GM18907 (cell line): ENCODE measurements around the gene LAMC1.

Experiments used
- ATAC-seq: cut with Tn5 transposase; IDR thresholded peaks from one replicate; pipeline ENCODE4 v1.9.1; 2021; ENCODE audit warnings: mild to moderate bottlenecking, moderate library complexity; ENCODE audit not compliant: unreplicated experiment

LAMC1 gene

DNA sequence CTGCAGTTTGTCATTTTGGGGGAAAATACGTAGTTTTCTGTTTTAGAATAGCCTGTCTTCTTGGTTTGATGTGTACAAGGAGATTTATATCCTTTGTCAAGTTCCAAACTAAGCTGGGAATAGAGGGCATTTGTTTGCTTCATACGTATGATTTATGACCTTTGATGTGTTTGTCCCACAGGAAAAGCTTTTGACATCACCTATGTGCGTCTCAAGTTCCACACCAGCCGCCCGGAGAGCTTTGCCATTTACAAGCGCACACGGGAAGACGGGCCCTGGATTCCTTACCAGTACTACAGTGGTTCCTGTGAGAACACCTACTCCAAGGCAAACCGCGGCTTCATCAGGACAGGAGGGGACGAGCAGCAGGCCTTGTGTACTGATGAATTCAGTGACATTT lies 79.9 kb downstream of the LAMC1 start:
- no peak for ATAC-seq

GRCh38 chr1:183103577-183103976 lies 80.4 kb downstream of the LAMC1 start:
- no peak for ATAC-seq

GRCh38 chr1:183105449-183105848 lies 82.2 kb downstream of the LAMC1 start:
- ATAC-seq = no peak

DNA sequence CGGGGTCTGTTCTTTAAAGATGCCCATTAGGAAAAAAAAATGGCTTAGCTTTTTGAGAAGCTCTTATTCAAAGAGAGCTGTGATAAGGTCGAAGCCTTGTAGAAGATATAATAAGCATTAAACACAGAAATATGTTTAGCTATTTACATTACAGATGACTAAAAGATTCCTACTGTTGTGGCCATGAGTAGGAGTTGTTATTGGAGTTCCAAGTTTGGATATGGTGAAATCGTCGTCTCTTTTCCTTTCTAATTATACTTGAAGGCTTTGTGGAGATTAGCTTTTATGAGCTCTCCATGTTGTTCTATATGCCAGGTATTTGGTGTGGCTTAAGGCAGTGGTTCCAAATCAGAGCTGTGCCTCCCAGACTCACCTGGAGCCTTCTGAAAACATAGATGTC lies 82.9 kb downstream of the LAMC1 start:
- ATAC-seq = no peak

DNA sequence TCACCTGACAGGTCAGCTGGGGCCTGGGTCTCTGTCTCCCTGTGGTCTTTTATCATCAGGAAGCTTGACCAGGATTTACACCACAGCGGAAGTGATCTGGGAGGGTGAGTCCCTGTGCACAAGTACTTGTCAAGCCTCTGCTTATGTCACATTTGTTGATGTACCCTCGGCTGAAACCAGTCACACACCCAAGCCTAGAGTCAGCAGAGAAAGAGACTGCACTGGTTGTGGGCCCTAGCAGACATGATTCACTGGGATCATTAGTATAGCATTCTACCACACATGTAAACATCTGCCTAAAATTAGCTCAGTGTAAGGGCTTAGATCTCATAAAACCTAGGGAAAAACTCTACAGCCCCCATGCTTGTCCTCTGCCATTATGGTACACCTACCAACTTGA lies 83.5 kb downstream of the LAMC1 start:
- no peak for ATAC-seq

GRCh38 chr1:183110326-183110880 lies 87.2 kb downstream of the LAMC1 start:
- no peak for ATAC-seq

- ATAC-seq = no peak
Observed at GRCh38 chr1:183114441-183114840, 91.2 kb downstream of the LAMC1 start.

DNA sequence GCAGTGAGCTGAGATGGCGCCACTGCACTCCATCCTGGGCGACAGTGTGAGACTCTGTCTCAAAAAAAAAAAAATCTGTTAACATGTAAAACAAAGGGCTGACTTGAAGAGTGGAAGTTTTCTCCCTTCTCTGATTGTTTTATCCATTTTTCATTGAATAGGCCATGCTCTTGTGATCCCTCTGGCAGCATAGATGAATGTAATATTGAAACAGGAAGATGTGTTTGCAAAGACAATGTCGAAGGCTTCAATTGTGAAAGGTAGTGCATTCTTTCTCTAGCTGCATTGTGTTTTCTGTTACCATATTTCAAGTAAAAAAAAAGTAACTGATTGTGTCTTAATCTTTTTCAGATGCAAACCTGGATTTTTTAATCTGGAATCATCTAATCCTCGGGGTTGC lies 93.2 kb downstream of the LAMC1 start:
- ATAC-seq = no peak

- no peak for ATAC-seq
Observed at GRCh38 chr1:183121609-183122008, 98.4 kb downstream of the LAMC1 start.

DNA sequence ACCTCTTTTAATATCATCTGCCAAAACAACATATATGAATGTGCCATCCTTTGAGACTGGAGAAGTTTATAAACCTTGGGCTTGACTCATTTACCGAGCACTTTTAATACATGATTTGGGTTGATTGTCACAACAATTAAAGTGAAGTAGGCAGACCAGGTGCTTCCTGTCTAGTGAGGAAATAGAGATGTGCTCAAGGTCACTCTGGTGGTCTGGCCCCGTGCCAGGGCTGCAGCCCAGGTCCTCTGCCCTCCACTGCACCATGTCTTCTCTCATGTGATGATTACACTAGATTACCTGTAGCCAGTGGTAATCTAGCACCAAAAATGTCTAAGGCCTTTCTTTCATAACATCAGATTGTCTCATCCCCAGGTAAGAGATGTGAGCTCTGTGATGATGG lies 101.0 kb downstream of the LAMC1 start:
- ATAC-seq = peak; percentile 58

DNA sequence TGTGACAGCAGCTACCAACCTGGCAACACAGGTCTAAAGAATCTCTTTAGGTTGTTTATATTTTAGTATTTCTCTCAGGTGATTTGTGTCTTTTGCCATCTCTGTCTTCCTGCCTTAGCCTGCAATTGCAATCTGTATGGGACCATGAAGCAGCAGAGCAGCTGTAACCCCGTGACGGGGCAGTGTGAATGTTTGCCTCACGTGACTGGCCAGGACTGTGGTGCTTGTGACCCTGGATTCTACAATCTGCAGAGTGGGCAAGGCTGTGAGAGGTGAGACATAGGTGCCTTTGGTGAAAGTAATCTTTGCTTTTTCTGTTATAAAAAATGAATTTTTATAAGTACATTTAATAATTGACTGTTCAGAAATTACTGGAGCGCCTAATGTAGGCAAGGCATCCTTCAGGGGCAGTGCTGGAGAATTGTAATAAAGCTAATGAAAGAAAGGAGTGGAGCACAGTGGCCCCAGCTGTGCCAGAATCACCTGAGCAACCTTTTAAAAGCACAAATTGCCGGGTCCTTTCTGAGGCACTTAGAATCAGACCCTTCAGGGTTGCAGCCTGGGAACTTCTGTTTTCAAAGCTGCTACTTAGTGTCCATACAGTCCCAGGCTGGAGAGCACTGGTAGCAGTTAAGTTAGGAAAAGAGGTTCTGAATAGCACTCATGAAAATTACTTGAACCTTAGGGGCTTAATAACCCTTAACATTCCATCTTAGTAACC lies 102.2 kb downstream of the LAMC1 start:
- no peak for ATAC-seq

DNA sequence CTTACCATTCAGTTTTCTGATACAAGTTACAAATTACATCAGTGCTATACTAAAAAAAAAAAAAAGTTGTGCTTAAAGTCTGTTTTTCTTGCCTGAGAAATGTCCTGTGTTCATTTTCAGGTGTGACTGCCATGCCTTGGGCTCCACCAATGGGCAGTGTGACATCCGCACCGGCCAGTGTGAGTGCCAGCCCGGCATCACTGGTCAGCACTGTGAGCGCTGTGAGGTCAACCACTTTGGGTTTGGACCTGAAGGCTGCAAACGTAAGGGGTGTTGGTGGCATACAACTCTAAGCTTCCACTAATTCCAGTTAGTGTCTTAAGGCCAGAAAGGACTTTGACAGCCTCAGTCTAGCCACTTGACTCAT lies 102.8 kb downstream of the LAMC1 start:
- ATAC-seq = no peak

- no peak for ATAC-seq
Observed at GRCh38 chr1:183126528-183126927, 103.3 kb downstream of the LAMC1 start.

DNA sequence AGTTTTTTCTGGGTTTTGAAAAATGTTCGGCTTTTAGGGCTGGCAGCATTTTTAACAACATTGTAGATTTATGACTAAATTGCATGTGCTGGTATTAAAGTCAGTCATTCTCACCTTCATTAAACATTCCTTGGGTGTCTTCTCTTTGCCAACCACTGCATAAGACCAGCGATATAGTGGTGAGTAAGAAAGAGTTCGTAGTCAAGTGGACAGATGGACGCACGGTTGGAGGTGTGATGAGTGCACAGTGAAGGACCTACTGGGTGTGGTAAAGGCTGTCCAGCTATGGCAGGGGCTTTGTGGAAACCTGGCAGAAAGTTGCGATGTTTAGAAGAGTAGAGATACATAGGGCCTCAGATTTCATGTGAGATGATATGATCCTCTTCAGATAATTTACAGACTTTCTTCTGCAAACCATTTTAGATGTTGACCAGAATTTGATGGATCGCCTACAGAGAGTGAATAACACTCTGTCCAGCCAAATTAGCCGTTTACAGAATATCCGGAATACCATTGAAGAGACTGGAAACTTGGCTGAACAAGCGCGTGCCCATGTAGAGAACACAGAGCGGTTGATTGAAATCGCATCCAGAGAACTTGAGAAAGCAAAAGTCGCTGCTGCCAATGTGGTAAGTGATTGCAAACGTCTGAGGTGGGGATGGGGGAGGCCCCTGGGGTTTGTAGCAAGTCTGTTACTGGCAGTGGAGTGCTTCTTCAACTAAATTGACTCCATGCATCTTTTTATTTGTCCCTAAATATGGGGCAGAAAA lies 106.9 kb downstream of the LAMC1 start:
- ATAC-seq = no peak

GRCh38 chr1:183131166-183131565 lies 107.9 kb downstream of the LAMC1 start:
- no peak for ATAC-seq

- no peak for ATAC-seq
Observed at GRCh38 chr1:183135336-183135735, 112.1 kb downstream of the LAMC1 start.

DNA sequence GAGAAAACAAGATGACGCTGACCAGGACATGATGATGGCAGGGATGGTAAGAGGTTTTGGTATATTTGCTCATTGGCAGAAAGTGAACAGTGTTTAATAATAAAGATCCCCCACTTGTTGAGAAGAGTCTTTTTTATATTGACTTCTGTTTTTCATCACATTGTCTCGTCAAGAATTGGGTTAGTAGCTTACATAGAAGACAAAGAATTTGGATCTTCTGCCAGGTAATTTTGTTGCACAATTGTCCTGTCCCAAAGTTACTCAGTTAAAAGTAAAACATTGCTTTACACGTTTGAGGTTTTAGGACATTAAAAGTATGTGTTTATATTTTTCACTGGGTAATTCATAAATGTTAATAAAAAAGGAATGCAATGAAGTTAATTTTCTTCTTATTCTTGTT lies 114.6 kb downstream of the LAMC1 start:
- no peak for ATAC-seq

- ATAC-seq = no peak
Observed at GRCh38 chr1:183138301-183138700, 115.1 kb downstream of the LAMC1 start.

- no peak for ATAC-seq
Observed at GRCh38 chr1:183139281-183139942, 116.2 kb downstream of the LAMC1 start.

DNA sequence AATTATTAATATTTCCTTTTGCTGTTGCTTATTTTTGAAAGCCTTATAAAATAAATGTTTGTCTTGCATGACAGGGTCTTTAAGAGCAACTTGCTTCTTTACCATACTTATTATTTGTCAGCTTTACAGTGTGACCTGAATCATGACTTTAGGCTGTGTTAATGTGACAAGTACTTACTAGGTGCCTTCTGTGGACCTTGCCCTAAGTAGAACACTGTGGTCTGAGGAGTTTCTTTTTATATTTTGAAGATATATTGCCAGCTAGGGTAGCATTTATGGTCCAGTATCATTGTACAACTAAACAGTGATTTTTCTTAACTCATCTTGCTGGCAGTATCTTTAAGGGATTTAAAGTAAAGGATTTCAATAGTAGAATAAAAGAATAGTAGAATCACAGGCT lies 117.4 kb downstream of the LAMC1 start:
- ATAC-seq = no peak

DNA sequence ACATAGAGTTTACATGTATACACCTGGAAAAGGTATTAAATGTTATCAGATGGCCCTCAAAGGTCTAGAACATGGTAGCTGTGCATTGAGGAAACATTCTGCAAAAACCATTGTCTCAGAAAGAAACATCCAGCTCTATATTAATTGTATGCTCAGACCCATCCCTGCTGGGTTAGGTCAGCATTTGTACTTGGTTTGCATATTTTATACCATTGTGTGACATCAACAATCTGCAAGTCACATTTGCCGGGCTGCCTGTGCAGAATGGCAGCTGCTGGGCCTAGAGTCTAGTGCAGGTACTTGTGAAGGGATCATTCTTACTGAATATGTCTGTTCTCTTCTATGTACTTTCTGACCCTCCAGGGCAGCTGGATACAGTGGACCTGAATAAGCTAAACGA lies 119.0 kb downstream of the LAMC1 start:
- ATAC-seq = no peak
